Epithelial cell of alveolus of lung (primary cell): ENCODE measurements around the gene GLT6D1. TPM values are rescaled to one million over a fixed set of nuclear protein-coding genes. Genes with fewer than 3 reads are reported as not detected.

Source experiments
- total RNA-seq: library from RNA; depleted of rRNA; stranded (reverse); fragments of >200 nt; gene quantifications from 2 replicates; pipeline ENCODE4 v1.2.1, GENCODE V29; 2015

Gene GLT6D1, protein sequence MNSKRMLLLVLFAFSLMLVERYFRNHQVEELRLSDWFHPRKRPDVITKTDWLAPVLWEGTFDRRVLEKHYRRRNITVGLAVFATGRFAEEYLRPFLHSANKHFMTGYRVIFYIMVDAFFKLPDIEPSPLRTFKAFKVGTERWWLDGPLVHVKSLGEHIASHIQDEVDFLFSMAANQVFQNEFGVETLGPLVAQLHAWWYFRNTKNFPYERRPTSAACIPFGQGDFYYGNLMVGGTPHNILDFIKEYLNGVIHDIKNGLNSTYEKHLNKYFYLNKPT
- total RNA-seq, result not detected in 2 replicates

DNA sequence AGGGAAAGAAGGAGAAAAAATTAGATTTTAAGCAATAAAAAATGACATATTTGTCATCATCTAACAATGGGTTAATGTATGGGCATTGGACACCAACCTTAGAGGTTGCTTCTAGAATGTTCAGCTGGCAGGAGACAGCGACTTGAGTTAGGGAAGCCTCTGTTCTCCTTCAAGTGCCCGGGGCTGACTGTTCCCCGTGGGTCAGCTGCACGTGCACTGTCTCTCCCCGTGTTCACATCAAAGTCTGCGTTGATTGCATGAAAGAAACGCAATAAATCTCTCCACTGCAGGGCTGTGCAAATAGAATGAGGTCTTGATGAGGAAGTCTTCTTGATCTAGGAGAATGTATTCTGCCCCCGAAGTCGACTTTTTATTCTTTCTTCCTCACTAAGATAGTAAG is at the start of gene GLT6D1:
Gene GLT6D1 (minus strand): TSS at position 345 of the 400 bp plus-strand sequence. CDS start 353 bp downstream, outside the sequence.

DNA sequence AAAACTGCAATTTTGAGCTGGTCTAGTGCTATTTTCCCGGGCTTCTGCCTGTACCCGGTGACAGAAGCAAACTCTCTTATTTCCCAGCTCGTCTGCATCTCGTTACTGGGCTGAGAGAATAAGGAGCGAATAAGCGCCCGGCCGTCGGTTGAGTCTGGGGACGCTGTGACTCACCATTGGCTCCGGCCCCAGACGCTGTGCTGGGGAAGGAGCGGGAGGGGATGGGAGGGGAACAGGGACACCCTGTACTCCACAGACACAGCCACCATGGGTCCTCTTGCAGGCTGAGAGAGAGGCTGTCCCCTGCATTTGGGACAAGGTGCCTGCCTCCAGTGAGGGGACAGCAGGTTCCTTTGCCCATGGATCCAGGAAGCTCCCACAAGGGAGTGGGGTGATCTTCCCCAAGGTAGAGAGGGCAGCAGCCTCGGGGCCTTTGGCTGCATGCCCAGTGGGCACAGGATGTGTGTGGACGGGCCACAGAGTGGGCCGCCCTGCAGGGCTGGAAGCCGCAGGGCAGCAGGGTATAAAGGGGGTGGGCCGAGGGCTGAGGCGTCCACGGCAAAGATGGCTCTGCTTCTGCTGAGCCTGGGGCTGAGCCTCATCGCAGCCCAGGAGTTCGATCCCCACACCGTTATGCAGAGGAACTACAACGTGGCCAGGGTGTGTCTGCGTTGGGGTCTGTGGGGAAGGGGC is 23.6 kb upstream of the GLT6D1 start, which contains the start of gene LCN9:
Gene LCN9 (plus strand): TSS at position 552 of the 693 bp plus-strand sequence. CDS start 13 bp downstream, at position 565.

Other genes with a start within 250 kb of the GLT6D1 start
- gene PPP1R26, start 159.8 kb downstream of the GLT6D1 start, total RNA-seq, result 4.3 and 5.8 TPM in 2 replicates
- gene MRPS2, start 138.9 kb downstream of the GLT6D1 start, total RNA-seq, result 45.4 and 56.5 TPM in 2 replicates
- not detected in 2 replicates for gene LCN1, start 118.1 kb downstream of the GLT6D1 start, total RNA-seq
- gene OBP2A, start 93.4 kb downstream of the GLT6D1 start, total RNA-seq, result not detected in 2 replicates
- gene PAEP, start 77.8 kb downstream of the GLT6D1 start, total RNA-seq, result 0.65 TPM in 1 of 2 replicates, not detected in the other
- not detected in 2 replicates for gene LCN9, start 23.8 kb upstream of the GLT6D1 start, total RNA-seq
- gene SOHLH1, start 59.9 kb upstream of the GLT6D1 start, total RNA-seq, result not detected in 2 replicates
- gene KCNT1, start 62.6 kb upstream of the GLT6D1 start, total RNA-seq, result not detected in 2 replicates